CD4-positive, alpha-beta T cell treated with Interleukin-17A for 1 hour (primary cell): ENCODE data around the gene RAD9A.

Source experiments
- DNase-seq: peaks from one replicate; pipeline ENCODE4 v3.0.0-alpha.2; 2020

Gene RAD9A

GRCh38 chr11:67445515-67445914, 53.7 kb downstream of the RAD9A start:
- DNase-seq: no peak
